Heart left ventricle (tissue), 13 donors: ENCODE measurements around the gene ENOX2.

Source experiments
- CTCF ChIP-seq, 12 donors: fragments of 200-600 bp; sonication (generic) in 4 of 12; IDR thresholded peaks; one replicate each; pipeline versions ENCODE4 v1.5.0 to v1.8.0; 2018 to 2022; ENCODE audit warnings: antibody characterized with exemption in 12 of 12, mild to moderate bottlenecking in 5 of 12
- POLR2A ChIP-seq, 2 donors: fragments of 450-650 bp; IDR thresholded peaks; one replicate each; pipeline ENCODE4 v1.6.1; 2017; ENCODE audit warnings: antibody characterized with exemption in 2 of 2, mild to moderate bottlenecking in 2 of 2, moderate library complexity in 2 of 2
- donor health status: ischemic (EF 13 %, LVEDD 7.1; RV severe dilation, severe dysfunction).
- donor health status: DM: no; HTN: yes; CAD: no.
- donor health status: DM: no; HTN: no; CAD: no.
- donor health status: ischemic (EF 25% LVEDD 6.9; RV normal size, moderate dysfunction).
- donor health status: ischemic (EF 25% LVEDD 5.7; RV mildly dilated, moderate dysfunction).
- donor health status: ischemic (EF 35%, LVEDD 5.7; RV mildly dilated, moderate dysfunction).
- donor health status: nonischemic (EF 11% LVEDD 7.7; RV severe dilation, severe dysfunction).
- donor health status: DM: yes; HTN: yes; CAD: no.
- donor health status: PGD.
- donor health status: ischemic (EF 29% LVEDD 5.4; RV normal size, mild dysfunction).
- donor health status: nonischemic (EF 23%, LVEDD 6.1; RV moderate dilation, normal function).

DNA sequence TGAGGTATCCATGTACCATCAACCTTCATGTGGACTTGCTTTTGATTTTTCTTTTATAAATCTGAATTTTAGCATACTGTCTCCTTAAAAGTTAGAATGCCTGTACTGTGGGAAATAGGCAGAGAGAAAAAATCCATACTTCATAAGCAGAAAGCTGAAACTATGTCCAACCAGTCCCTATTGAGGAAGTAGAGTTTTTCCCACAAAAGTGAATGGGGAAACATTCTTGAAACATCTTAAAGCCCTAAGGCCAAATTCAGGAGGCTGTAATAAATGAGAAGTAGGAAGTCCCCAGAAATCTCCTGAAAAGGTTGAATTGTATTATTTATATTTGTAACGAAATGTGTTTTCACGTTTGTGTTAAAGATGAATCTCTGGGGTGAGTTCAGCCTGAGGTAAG, 56.3 kb downstream of the ENOX2 start:
- TF ChIP-seq CTCF (IDR thresholded peaks at IDR 0.05) (no peak), POLR2A (IDR thresholded peaks at IDR 0.05) (no peak)
